GM19035 (cell line): Measurements from ENCODE around the gene SATL1.
"Not testable (repeated sequence)": the region's sequence is repeated elsewhere in the genome, so short reads cannot be mapped to it uniquely, and the experiment has no call there.

Source experiments
- ATAC-seq: cut with Tn5 transposase; IDR thresholded peaks from one replicate; pipeline ENCODE4 v1.9.1; 2021; ENCODE audit not compliant: unreplicated experiment

The SATL1 gene

DNA sequence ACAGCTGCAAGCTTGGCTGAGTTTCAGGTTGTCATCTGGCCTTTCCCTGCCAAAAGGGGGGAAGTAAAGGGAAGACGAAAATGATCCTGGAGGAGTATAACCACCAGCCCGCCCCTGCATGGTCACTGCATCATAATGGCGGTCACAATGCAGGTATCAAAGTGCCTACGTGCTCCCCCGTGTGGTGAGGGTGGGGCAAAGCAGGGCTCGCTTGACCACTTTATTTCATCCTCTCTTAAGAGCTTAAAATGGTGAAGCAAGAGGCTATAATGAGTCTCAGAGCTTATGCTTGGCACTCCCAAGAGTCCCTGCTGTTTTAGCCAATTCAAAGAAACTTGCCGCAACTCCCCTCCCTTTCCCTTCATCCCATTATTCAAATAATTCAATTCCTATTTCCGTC lies 134.3 kb downstream of the SATL1 start:
- no peak for ATAC-seq

DNA sequence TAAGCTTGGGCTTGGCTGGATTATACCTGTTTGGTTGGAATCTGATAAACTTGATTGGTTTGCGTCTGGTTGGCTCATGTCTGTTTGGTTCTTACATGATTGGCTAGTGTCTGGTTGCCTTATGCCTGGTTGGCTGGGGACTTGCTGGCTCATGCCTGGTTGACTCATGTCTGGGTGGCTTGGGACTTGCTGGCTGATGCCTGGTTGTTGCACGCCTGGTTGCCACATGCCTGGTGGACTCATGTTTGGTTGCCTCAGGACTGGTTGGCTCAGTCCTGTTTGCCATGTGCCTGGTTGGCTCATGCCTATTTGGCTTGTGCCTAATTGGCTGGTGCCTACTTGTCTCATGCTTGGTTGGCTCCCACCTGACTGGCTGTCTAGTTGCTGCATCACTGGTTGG lies 135.4 kb downstream of the SATL1 start:
- no peak for ATAC-seq

DNA sequence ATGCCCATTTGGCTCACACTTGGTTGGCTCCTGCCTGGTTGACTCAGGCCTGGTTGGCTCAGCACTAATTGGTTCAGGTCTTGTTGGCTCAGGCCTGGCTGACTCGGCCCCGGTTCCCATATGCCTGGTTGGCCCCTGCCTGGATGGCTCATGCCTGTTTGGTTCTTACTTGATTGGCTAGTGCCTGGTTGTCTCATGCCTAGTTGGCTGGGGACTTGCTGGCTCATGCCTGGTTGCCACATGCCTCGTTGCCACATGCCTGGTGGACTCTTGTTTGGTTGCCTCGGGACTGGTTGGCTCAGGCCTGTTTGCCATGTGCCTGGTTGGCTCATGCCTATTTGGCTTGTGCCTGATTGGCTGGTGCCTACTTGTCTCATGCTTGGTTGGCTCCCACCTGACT lies 136.2 kb downstream of the SATL1 start:
- ATAC-seq: no peak

DNA sequence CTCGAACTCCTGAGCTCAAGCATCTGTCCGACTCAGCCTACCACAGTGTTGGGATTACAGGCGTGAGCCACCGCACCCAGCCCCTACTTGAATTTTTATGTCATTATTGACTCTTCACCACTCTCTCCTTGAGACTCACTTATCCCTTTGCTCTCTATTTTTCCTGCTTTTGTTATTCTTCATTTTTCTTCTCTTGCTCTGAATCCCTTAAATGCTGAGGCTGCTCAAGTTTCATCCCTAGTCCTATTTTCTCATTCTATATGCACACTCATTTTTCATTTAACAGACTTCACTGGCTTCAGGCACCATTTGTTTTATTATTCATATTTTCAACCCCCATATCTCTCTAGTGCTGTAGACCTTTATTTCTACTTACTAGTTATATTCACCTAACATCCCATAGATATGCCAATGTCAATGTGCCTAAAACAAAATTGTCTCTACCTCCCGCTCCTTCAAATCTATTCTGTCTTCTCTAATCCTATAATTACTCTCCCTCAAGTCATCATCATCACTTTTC lies 154.2 kb downstream of the SATL1 start:
- ATAC-seq: no peak

DNA sequence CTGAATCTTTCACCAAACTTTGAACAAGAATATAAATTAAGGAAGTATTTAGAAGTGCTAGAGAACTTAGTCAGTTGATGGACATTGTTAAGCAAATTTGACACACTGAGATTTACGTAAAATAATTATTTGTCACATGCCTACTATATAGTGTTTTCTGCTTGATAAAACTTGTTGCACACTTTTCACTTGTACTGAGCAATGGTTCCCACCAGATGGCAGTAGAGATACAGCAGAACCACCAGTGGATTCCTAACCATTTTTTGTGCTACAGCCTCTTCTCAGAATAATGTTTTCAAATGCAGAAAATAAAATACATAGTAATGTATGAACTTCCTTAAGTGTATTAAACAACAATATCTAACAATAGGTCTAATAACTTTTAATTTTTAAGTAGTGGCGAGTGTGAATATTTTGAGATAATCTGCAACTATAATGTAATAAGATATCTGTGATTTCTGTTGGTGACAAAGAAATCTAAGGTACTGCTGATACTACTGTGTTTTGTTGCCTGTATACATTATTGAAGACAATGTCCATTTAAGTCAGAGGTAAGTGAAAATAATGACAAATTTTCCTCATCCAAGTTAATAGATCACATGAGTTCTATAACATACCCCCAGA lies 158.7 kb downstream of the SATL1 start:
- no peak for ATAC-seq

DNA sequence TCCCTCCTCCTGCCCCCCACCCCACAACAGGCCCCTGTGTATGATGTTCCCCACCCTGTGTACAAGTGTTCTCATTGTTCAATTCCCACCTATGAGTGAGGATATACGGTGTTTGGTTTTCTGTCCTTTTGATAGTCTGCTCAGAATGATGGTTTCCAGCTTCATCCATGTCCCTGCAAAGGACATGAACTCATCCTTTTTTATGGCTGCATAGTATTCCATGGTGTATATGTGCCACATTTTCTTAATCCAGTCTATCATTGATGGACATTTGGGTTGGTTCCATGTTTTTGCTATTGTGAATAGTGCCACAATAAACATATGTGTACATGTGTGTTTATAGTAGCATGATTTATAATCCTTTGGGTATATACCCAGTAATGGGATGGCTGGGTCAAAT lies 166.3 kb downstream of the SATL1 start:
- not testable (repeated sequence) for ATAC-seq

DNA sequence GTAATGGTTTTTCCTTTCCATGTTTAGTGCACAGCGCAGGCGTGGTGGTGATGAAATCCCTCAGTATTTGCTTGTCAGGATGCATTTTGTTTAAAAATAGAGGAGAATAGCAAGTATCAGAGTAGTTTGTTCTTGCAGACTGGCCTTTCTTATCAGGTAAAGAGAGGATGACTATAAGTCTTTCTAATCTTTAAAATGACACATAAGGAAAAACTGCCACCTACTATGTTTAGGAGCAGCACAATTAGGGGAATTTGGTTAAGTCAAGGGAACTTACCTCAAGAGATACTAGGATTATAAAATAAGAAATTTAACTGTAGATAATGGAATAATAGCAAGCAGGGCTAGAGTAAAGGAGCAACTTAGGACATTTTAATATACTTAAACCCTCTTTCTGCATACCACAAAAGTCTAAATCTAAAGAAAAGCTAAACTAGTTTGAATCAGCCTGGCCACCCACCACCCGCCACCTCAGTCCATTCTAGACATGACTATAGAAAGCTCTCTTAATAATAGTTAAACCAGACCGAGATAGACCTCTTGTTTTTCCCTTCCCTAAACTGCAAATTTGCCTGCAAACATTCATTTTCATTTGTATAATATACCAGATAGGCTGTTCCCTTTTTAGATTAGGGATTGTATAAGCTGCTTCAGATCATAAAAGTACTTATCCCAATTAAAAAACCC lies 177.9 kb downstream of the SATL1 start:
- no peak for ATAC-seq

DNA sequence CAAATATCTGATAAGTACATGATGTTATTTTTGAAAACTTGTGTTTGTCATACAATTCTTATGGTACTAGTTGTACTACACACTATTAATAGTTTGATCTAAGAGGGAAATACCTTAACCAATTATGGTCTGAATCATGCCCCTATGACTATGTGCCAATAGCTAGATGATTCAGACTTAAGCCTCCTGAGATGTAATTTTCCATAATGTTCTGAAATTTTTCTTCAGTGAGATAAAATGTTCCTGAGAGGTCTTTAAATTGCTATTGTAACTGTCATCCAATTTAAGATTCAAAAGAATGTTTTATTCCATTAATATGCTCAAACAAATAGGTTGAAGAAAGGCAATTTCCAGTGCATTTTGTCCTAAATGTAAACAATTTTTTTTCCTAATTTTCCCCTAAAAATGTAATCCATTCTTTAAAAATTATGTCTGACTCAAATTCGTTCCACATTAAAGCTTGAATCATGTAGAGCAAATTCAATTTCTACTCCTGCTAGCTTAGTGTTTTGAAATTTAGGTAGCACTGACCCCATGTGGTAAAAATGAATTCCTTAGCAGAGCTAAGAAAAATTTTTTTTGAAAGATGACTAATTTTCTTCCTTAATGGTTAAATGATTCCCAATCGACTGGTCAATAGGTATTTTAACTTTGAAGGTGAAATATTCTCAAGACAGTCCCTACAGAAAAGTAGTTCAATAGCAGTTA lies 190.8 kb downstream of the SATL1 start:
- no peak for ATAC-seq

DNA sequence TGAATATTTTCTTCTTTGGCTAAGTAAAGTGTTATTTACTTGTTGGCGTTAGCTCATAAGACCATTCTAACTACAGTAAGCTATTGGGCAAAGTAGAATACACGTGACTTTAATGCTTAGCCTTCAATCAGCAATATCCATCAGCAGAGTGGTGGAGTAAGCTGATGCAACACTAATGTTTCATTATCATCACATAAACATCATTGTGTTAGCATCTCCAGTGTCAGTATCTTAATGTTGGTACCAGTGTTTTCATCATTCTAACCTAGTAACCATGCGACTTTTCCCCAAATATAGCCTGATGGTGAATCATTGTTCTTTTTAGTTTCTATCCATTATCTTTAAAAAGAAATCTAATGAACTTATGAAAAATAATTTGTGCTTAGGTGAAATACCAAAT lies 191.4 kb downstream of the SATL1 start:
- no peak for ATAC-seq

DNA sequence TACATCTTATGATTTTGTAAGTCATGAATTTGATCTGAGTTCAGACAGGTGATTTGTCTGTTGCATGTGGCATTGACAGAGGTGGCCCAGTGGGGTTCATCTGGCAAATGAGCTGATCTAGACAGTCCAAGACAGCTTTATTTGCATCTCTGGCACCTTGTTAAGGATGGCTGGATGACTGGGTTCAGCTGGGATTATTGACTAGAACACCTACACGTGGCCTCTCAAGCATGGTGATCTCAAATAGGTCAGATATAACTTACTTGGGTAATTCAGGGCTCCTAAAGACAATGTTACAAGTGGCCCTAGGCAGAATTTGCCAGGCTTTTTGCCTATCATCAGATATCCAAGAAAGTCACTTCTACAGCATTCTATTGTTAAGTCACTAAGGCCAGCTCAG lies 192.0 kb downstream of the SATL1 start:
- ATAC-seq: no peak
